Gastrocnemius medialis (tissue), 4 donors: Measurements from ENCODE around the gene BCKDK. TPM values are rescaled to one million over a fixed set of nuclear protein-coding genes. Genes with fewer than 3 reads are reported as not detected.

Source experiments
- ATAC-seq, 2 donors: fragments of 150-250 bp; one replicate each; pipeline ENCODE4 v1.9.1; 2016
- DNase-seq, 2 donors: peaks; one replicate each; pipeline ENCODE4 v3.0.0-alpha.2; 2019
- H3K27ac ChIP-seq, 4 donors: fragments of 200-600 bp; sonication (generic); 1 replicate in 1 of 4; 2 replicates in 3 of 4; pipeline ENCODE4 v1.5.1; 2016 to 2018; ENCODE audit warnings: mild to moderate bottlenecking in 2 of 4, moderate library complexity in 1 of 4
- H3K27me3 ChIP-seq, 3 donors: fragments of 200-600 bp; sonication (generic) in 2 of 3; 1 replicate in 1 of 3; 2 replicates in 2 of 3; pipeline versions ENCODE4 v1.5.1 to v1.6.0; 2016 to 2019; ENCODE audit warnings: mild to moderate bottlenecking in 1 of 3, moderate library complexity in 1 of 3
- H3K36me3 ChIP-seq, 2 donors: fragments of 200-600 bp; sonication (generic) in 1 of 2; one replicate each; pipeline ENCODE4 v1.5.1; 2017 to 2018
- H3K4me1 ChIP-seq, 2 donors: fragments of 200-600 bp; sonication (generic) in 1 of 2; one replicate each; pipeline ENCODE4 v1.5.1; 2016 to 2017; ENCODE audit warnings: mild to moderate bottlenecking in 2 of 2
- H3K4me3 ChIP-seq, 4 donors: fragments of 200-600 bp; sonication (generic) in 3 of 4; 1 replicate in 1 of 4; 2 replicates in 3 of 4; pipeline ENCODE4 v1.5.1; 2016 to 2019; ENCODE audit warnings: mild to moderate bottlenecking in 2 of 4
- H3K9me3 ChIP-seq, 3 donors: fragments of 200-600 bp; sonication (generic) in 2 of 3; 1 replicate in 1 of 3; 2 replicates in 2 of 3; pipeline ENCODE4 v1.5.1; 2016 to 2019
- CTCF ChIP-seq, 5 experiments: fragments of 450-650 bp in 3 of 5; fragments of 200-600 bp in 2 of 5; sonication (generic) in 2 of 5; IDR thresholded peaks in 4 of 5; conservative IDR thresholded peaks in 1 of 5; 1 replicate in 4 of 5; 2 replicates in 1 of 5; pipeline ENCODE4 v1.5.1; 2016 to 2019; ENCODE audit warnings: antibody characterized with exemption in 5 of 5, mild to moderate bottlenecking in 3 of 5, moderate library complexity in 3 of 5
- POLR2A ChIP-seq, 2 donors: fragments of 450-650 bp; IDR thresholded peaks; one replicate each; pipeline ENCODE4 v1.6.1; 2017; ENCODE audit warnings: antibody characterized with exemption in 2 of 2, mild to moderate bottlenecking in 2 of 2, moderate library complexity in 2 of 2
- in situ Hi-C, 4 donors: fragments of 200-750 bp; cut with MboI; loops; one replicate each; pipeline versions ENCODE4 v1.15.0 to v1.8.0; 2017; ENCODE audit warnings: low sequenced_read_pairs in 4 of 4
- intact Hi-C: fragments of 100-400 bp; cut with DNase I; formaldehyde crosslinking; loops from one replicate; pipeline ENCODE4 v1.15.1; 2023; ENCODE audit warnings: low total_unique reads
- total RNA-seq, 4 donors: library from RNA; depleted of rRNA; stranded (reverse); fragments of >200 nt; gene quantifications; one replicate each; pipeline versions ENCODE4 v1.1.0 to v1.2.3, GENCODE V29; 2016

The BCKDK gene
- total RNA-seq, 4 donors from 2014 or later, result 24.7 to 68.9 (median 50.9) TPM

GRCh38 chr16:31145398-31145990 is 37.3 kb downstream of the BCKDK start:
- DNase-seq, result no peak
- no peaks in the 10 kb centered on the region for H3K9me3 ChIP-seq
- H3K27ac ChIP-seq, result no peak overlapping the region
- H3K4me3 ChIP-seq, result no peak overlapping the region
- H3K4me1 ChIP-seq, result peaks cover 7 to 15% of the 10 kb centered on the region in 2 donors
- ATAC-seq, result no peak
- H3K36me3 ChIP-seq, result no peaks in the 10 kb centered on the region
- TF ChIP-seq POLR2A (IDR thresholded peaks at IDR 0.05) (no peak), CTCF (IDR thresholded peaks at IDR 0.05 in 4 of 5, conservative IDR thresholded peaks at IDR 0.05 in 1 of 5) (no peak)
- H3K27me3 ChIP-seq, result no peaks in the 10 kb centered on the region
- intact Hi-C loops, result no loop called here
- in situ Hi-C loops, result no loop called here

- Histone ChIP-seq H3K4me3 (no peak overlapping the region), H3K27ac (no peak overlapping the region), H3K4me1 (peaks cover 0 to 5% of the 10 kb centered on the region in 2 donors), H3K9me3 (no peaks in the 10 kb centered on the region), H3K27me3 (no peaks in the 10 kb centered on the region), H3K36me3 (no peaks in the 10 kb centered on the region)
- TF ChIP-seq POLR2A (IDR thresholded peaks at IDR 0.05) (no peak), CTCF (IDR thresholded peaks at IDR 0.05 in 4 of 5, conservative IDR thresholded peaks at IDR 0.05 in 1 of 5) (no peak)
- DNase-seq (no peak), ATAC-seq (no peak)
- intact Hi-C loops, result no loop called here
- in situ Hi-C loops, result no loop called here
Measured at GRCh38 chr16:31147574-31147973, 39.4 kb downstream of the BCKDK start.

- in situ Hi-C loops, result no loop called here
- no peak for TF ChIP-seq POLR2A (IDR thresholded peaks at IDR 0.05)
- TF ChIP-seq CTCF (IDR thresholded peaks at IDR 0.05 in 4 of 5, conservative IDR thresholded peaks at IDR 0.05 in 1 of 5), result no peak
- Histone ChIP-seq H3K27ac (no peak overlapping the region), H3K9me3 (no peaks in the 10 kb centered on the region), H3K4me3 (no peak overlapping the region), H3K4me1 (peaks cover 0 to 5% of the 10 kb centered on the region in 2 donors), H3K27me3 (no peaks in the 10 kb centered on the region), H3K36me3 (no peaks in the 10 kb centered on the region)
- intact Hi-C loops, result no loop called here
- ATAC-seq (no peak), DNase-seq (no peak)
Measured at GRCh38 chr16:31148281-31148728, 40.1 kb downstream of the BCKDK start.

- in situ Hi-C loops (no loop called here), intact Hi-C loops (no loop called here)
- H3K27me3 ChIP-seq, result no peaks in the 10 kb centered on the region
Measured at GRCh38 chr16:31148896-31149295, 40.7 kb downstream of the BCKDK start.

More at GRCh38 chr16:31148896-31149295, 40.7 kb downstream of the BCKDK start:
- Histone ChIP-seq H3K4me3 (no peak overlapping the region), H3K4me1 (peaks cover 0 to 5% of the 10 kb centered on the region in 2 donors), H3K36me3 (no peaks in the 10 kb centered on the region), H3K9me3 (no peaks in the 10 kb centered on the region), H3K27ac (no peak overlapping the region)
- TF ChIP-seq POLR2A (IDR thresholded peaks at IDR 0.05), result no peak
- no peak for TF ChIP-seq CTCF (IDR thresholded peaks at IDR 0.05 in 4 of 5, conservative IDR thresholded peaks at IDR 0.05 in 1 of 5)
- ATAC-seq, result no peak
- no peak for DNase-seq
